Activated CD8-positive, alpha-beta T cell treated with anti-CD3 and anti-CD28 coated beads, Interleukin-2, amount 10 ng/mL, durations not matched to agents 7 days and 5 days (primary cell): ENCODE data around the gene LCN10. TPM values are rescaled to one million over a fixed set of nuclear protein-coding genes. Genes with fewer than 3 reads are reported as not detected.

Source experiments
- ATAC-seq: fragments of 150-1000 bp; cut with Tn5 transposase; one replicate; pipeline ENCODE4 v1.10.0; 2021; ENCODE audit warnings: moderate library complexity
- CTCF ChIA-PET: fragments of 350-600 bp; sonication (Branson Sonifier 250); formaldehyde crosslinking; loops from one replicate; lab custom pipeline; 2021; ENCODE audit warnings: antibody characterized with exemption; lab: Charles Lee
- POLR2A ChIA-PET: fragments of 350-600 bp; sonication (Branson Sonifier 250); formaldehyde crosslinking; loops from one replicate; lab custom pipeline; 2021; ENCODE audit warnings: antibody characterized with exemption; lab: Charles Lee
- DNase-seq: peaks from one replicate; pipeline ENCODE4 v3.0.0-alpha.2; 2020
- H3K27ac Mint-ChIP-seq: one replicate; pipeline ENCODE4 v1.8.0; 2021; ENCODE audit warnings: mild to moderate bottlenecking, mixed read lengths
- H3K27me3 Mint-ChIP-seq: one replicate; pipeline ENCODE4 v1.8.0; 2021; ENCODE audit warnings: low read depth, mixed read lengths
- H3K36me3 Mint-ChIP-seq: one replicate; pipeline ENCODE4 v1.8.0; 2021; ENCODE audit warnings: low read depth, mixed read lengths
- H3K4me1 Mint-ChIP-seq: one replicate; pipeline ENCODE4 v1.8.0; 2021; ENCODE audit warnings: low read depth, mixed read lengths
- H3K4me3 Mint-ChIP-seq: one replicate; pipeline ENCODE4 v1.8.0; 2021; ENCODE audit warnings: mild to moderate bottlenecking, mixed read lengths
- H3K9me3 Mint-ChIP-seq: one replicate; pipeline ENCODE4 v1.8.0; 2022; ENCODE audit warnings: mixed read lengths; ENCODE audit not compliant: insufficient read depth
- total RNA-seq, 2 experiments: library from RNA; stranded (reverse); gene quantifications; one replicate each; pipeline ENCODE4 v1.2.3, GENCODE V29; 2021

LCN10 gene
- total RNA-seq, 2 experiments from 2014 or later, result 1.8 to 2.4 TPM

GRCh38 chr9:136703276-136703860 lies 39.4 kb downstream of the LCN10 start:
- POLR2A ChIA-PET, result interaction anchor here (0.9 to 1.8 kb wide), 2 partner anchors 24 to 170 kb away, joined by 3 to 7 read pairs; no protein-coding TSS in a partner anchor
- Mint-ChIP-seq H3K9me3 (no peaks in the 10 kb centered on the region), H3K36me3 (no peaks in the 10 kb centered on the region), H3K4me3 (no peak overlapping the region), H3K27me3 (peaks cover 22% of the 10 kb centered on the region), H3K4me1 (peaks cover 27% of the 10 kb centered on the region), H3K27ac (no peak overlapping the region)
- no peak for DNase-seq
- CTCF ChIA-PET, result interaction anchor here (0.8 to 1.2 kb wide), 2 partner anchors 23 to 26 kb away, joined by 3 read pairs; no protein-coding TSS in a partner anchor
- ATAC-seq, result no peak

DNA sequence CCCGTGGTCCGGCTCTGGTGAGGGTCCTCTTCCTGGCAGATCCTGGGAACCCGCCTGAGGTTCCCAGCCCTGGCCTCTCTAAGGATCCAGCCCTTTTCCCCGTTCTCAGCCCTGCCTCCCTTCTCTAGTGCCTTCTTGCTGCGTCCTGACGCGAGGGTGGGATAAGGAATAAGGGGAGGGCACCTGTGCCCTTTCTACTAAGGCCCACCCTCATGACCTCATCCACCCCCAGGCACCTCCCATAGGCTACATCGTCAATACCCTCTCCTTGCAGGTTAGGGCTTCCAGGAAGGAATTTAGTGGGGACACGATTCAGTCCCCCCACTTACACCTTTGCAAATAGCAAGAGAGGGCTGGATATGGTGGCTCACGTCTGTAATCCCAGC lies 41.1 kb downstream of the LCN10 start:
- Mint-ChIP-seq H3K4me1 (peaks cover 34% of the 10 kb centered on the region), H3K27me3 (peaks cover 27% of the 10 kb centered on the region), H3K27ac (peak overlapping the region; percentile 92), H3K36me3 (no peaks in the 10 kb centered on the region), H3K4me3 (peak overlapping the region; percentile 78), H3K9me3 (no peaks in the 10 kb centered on the region)
- POLR2A ChIA-PET, result interaction anchor here (0.9 to 1.9 kb wide), 2 partner anchors 26 to 180 kb away, joined by 3 to 13 read pairs; no protein-coding TSS in a partner anchor
- CTCF ChIA-PET, result interaction anchor here (1.0 to 2.2 kb wide), 4 partner anchors 26 to 338 kb away, joined by 3 to 23 read pairs (median 6); partner anchors contain the start of gene DNLZ
- DNase-seq (no peak), ATAC-seq (no peak)

DNA sequence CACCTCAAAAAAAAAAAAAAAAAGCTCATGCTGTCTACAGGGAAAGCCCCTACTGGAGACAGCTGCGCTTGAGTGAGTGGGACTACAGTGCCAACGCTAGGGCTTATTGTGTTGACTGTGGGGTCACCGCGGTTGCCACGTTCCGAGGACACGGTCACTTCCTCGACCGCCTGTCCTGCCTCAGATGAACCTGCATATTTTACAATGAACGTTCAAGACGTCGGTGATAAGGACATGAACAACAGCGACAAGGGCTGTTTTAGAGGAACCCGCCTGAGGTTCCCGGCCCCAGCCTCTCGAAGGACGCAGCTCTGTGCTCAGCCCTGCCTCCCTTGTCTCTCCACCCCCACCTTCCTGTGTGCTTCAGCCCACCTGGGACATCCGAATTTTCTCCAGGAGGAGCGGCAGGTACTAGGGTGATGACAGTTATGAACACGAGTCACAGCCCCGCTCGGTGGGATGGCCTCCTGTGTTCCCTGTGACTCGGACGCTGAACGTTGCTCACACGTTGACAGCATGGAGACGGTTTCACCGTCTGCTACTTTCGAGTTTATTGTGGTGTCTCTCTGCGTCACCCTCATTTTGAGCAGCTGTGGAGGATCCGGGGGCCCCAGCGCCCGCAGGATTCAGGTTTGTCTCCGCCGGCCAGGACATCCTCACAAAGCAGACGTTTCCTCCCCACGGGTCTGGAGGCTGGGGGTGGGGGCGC lies 41.6 kb downstream of the LCN10 start:
- Mint-ChIP-seq H3K4me1 (peaks cover 39% of the 10 kb centered on the region), H3K36me3 (no peaks in the 10 kb centered on the region), H3K9me3 (no peaks in the 10 kb centered on the region), H3K27ac (peak overlapping the region; percentile 92), H3K27me3 (peaks cover 27% of the 10 kb centered on the region), H3K4me3 (peak overlapping the region; percentile 78)
- ATAC-seq, result peak; percentile 88
- ChIA-PET POLR2A (interaction anchor here (0.7 to 1.9 kb wide), 3 partner anchors 26 to 180 kb away, joined by 3 to 13 read pairs (median 3); no protein-coding TSS in a partner anchor), CTCF (interaction anchor here (0.7 to 2.2 kb wide), 6 partner anchors 27 to 337 kb away, joined by 3 to 23 read pairs (median 4); partner anchors contain the start of gene DNLZ)
- peak; percentile 78 for DNase-seq

DNA sequence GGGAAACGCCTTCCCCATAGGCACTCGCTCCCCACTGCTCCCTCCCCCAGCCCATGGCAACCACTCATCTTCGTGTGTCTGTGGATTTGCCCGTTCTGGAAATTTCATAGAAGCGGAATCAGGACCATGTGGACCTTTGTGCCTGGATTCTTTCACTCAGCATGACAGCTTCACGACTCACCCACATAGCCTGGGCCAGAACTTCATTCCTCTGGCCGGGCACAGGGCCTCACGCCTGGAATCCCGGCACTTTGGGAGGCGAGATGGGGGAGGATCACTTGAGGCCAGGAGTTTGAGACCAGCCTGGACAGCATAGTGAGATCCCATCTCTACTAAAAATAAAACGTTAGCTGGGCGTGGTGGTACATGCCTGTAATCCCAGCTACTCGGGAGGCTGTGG lies 42.4 kb downstream of the LCN10 start:
- DNase-seq (no peak), ATAC-seq (no peak)
- Mint-ChIP-seq H3K36me3 (no peaks in the 10 kb centered on the region), H3K4me3 (peak overlapping the region; percentile 78), H3K27ac (no peak overlapping the region), H3K27me3 (peaks cover 20% of the 10 kb centered on the region), H3K9me3 (no peaks in the 10 kb centered on the region), H3K4me1 (peaks cover 42% of the 10 kb centered on the region)
- ChIA-PET CTCF (interaction anchor here (0.7 to 1.9 kb wide), 4 partner anchors 27 to 216 kb away, joined by 3 to 23 read pairs (median 4); no protein-coding TSS in a partner anchor), POLR2A (interaction anchor here (0.7 to 1.9 kb wide), 2 partner anchors 27 to 62 kb away, joined by 3 to 13 read pairs; no protein-coding TSS in a partner anchor)

DNA sequence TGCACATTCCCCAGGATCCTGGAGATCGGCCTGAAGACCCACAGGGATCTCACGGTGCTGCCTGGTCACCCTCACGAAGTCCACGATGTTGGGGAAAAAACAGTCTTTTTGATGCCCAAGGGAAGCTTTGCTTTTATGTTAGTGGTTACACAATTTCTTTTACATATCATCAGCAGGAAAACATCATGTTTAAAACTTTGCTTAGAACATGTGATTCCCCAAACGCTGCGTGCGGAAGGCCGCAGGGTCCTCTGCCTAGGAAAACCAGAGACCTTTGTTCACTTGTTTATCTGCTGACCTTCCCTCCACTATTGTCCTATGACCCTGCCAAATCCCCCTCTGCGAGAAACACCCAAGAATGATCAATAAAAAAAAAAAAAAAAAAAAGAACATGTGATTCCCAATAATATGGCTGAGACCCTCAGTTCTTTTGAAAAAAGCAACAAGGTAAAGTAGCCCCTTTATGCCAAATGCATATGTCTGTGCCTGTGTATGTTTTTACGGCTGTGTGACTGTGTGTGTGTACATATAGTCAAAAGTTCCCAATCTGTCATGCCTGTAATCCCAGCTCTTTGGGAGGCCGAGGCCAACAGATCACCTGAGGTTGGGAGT lies 44.0 kb downstream of the LCN10 start:
- ChIA-PET POLR2A (interaction anchor here (3.2 kb wide), 1 partner anchor 29 kb away, joined by 18 read pairs; no protein-coding TSS in a partner anchor), CTCF (no interaction called here)
- peaks cover 17% of the 10 kb centered on the region for H3K27me3 Mint-ChIP-seq
- H3K4me1 Mint-ChIP-seq, result peaks cover 42% of the 10 kb centered on the region
- no peak overlapping the region for H3K27ac Mint-ChIP-seq
- H3K9me3 Mint-ChIP-seq, result no peaks in the 10 kb centered on the region
- no peak overlapping the region for H3K4me3 Mint-ChIP-seq
- H3K36me3 Mint-ChIP-seq, result no peaks in the 10 kb centered on the region
- DNase-seq, result no peak
- ATAC-seq, result no peak

- ChIA-PET POLR2A (interaction anchor here (0.7 to 3.2 kb wide), 3 partner anchors 10 to 258 kb away, joined by 3 to 18 read pairs (median 4); partner anchors contain the start of gene INPP5E), CTCF (no interaction called here)
- Mint-ChIP-seq H3K27me3 (peaks cover 17% of the 10 kb centered on the region), H3K4me1 (peaks cover 38% of the 10 kb centered on the region), H3K36me3 (no peaks in the 10 kb centered on the region), H3K4me3 (no peak overlapping the region), H3K27ac (no peak overlapping the region), H3K9me3 (no peaks in the 10 kb centered on the region)
- DNase-seq, result no peak
- ATAC-seq, result no peak
Measured at GRCh38 chr9:136697821-136698526, 44.8 kb downstream of the LCN10 start.

DNA sequence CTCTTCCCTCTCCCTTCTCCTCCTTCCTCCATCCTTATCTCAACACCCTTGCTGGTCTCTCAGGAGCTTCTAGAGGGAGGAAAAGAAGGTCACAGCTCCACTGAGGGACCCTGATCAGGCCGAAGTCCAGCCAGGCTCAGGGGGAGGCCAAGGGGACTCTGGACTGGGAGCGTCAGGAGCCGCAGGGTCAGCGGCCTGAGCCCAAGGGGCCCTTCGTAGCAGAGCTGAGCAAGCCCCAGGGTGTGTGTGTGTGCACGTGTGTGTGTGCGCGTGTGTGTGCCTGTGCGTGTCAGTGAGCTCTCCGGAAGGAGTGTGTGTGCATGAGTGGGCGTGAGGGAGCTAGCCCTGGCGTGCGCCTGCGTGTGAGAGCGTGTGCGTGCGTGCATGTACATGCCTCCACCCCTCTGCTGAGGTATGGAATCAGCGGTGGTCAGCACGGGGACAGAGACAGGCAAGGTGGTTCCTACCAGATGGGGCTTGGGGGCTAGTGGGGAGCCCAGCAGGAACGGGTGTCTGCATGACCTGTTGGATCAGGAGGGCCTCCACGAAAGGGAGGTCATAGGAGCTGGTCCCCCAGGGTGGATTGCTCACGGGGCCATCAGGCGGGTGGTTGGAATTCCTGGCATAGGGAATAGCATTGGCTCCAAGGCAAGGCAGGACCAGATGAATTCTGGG lies 45.5 kb downstream of the LCN10 start:
- ChIA-PET POLR2A (interaction anchor here (0.7 to 3.2 kb wide), 3 partner anchors 9 to 258 kb away, joined by 3 to 18 read pairs (median 4); partner anchors contain the start of gene INPP5E), CTCF (no interaction called here)
- Mint-ChIP-seq H3K4me1 (peaks cover 37% of the 10 kb centered on the region), H3K27ac (no peak overlapping the region), H3K36me3 (no peaks in the 10 kb centered on the region), H3K27me3 (peaks cover 17% of the 10 kb centered on the region), H3K9me3 (no peaks in the 10 kb centered on the region), H3K4me3 (no peak overlapping the region)
- ATAC-seq, result no peak
- DNase-seq, result no peak

DNA sequence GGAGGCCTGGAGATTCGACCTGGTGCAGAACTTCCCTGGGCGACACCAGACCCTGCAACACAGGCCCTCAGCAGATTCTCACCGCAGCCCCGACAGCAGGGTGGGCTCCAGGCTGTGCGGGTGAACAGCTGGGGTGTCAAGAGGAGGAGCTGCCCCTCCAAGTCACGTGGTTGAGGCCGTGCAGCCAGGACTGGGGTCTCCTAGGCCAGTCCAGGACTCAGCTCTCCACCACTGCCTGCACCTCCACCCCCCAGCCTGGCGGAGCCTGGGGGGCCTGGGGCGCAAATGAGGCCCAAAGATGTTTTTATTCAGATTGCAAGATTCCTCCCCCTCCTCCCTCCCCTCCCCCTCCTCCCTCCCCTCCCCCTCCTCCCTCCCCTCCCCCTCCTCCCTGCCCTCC lies 46.2 kb downstream of the LCN10 start:
- peaks cover 14% of the 10 kb centered on the region for H3K27me3 Mint-ChIP-seq
- H3K9me3 Mint-ChIP-seq, result no peaks in the 10 kb centered on the region
- ChIA-PET POLR2A (interaction anchor here (0.6 to 3.2 kb wide), 3 partner anchors 8 to 32 kb away, joined by 3 to 18 read pairs (median 3); no protein-coding TSS in a partner anchor), CTCF (interaction anchor here (0.9 to 2.0 kb wide), 2 partner anchors 9 to 30 kb away, joined by 3 to 6 read pairs; no protein-coding TSS in a partner anchor)
- no peak overlapping the region for H3K27ac Mint-ChIP-seq
- no peak overlapping the region for H3K4me3 Mint-ChIP-seq
- H3K4me1 Mint-ChIP-seq, result peaks cover 33% of the 10 kb centered on the region
- ATAC-seq, result no peak
- DNase-seq, result no peak
- no peaks in the 10 kb centered on the region for H3K36me3 Mint-ChIP-seq

DNA sequence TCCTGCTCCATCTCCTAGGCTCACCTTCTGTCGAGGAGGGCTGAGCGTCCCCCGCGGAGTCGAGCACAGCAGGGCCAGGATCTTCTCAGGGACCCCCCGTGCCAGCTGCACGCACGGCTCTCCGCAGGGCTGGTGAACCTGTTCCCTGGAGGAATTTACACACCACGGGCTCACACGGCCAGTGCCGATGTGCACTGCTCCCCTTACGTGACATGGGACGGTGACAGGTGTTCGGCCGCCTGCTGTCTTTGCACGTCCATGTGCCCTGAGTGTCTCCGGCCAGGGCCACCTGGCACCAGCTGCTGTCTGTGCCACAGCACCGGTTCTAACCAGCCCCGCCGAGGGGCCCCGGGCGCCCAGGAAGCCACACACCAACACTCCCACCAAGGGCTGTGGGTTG lies 46.8 kb downstream of the LCN10 start:
- Mint-ChIP-seq H3K4me1 (peaks cover 28% of the 10 kb centered on the region), H3K4me3 (no peak overlapping the region), H3K27me3 (peaks cover 14% of the 10 kb centered on the region), H3K27ac (no peak overlapping the region), H3K9me3 (no peaks in the 10 kb centered on the region), H3K36me3 (no peaks in the 10 kb centered on the region)
- ATAC-seq (peak; percentile 13), DNase-seq (no peak)
- ChIA-PET POLR2A (interaction anchor here (0.6 to 3.2 kb wide), 2 partner anchors 9 to 32 kb away, joined by 3 to 18 read pairs; no protein-coding TSS in a partner anchor), CTCF (interaction anchor here (0.9 to 2.0 kb wide), 2 partner anchors 8 to 31 kb away, joined by 3 to 6 read pairs; no protein-coding TSS in a partner anchor)

GRCh38 chr9:136695435-136695895 lies 47.3 kb downstream of the LCN10 start:
- peaks cover 14% of the 10 kb centered on the region for H3K27me3 Mint-ChIP-seq
- no peaks in the 10 kb centered on the region for H3K9me3 Mint-ChIP-seq
- H3K36me3 Mint-ChIP-seq, result no peaks in the 10 kb centered on the region
- H3K27ac Mint-ChIP-seq, result no peak overlapping the region
- CTCF ChIA-PET, result interaction anchor here (2.0 kb wide), 1 partner anchor 31 kb away, joined by 6 read pairs; no protein-coding TSS in a partner anchor
- POLR2A ChIA-PET, result no interaction called here
- peaks cover 23% of the 10 kb centered on the region for H3K4me1 Mint-ChIP-seq
- DNase-seq (no peak), ATAC-seq (no peak)
- no peak overlapping the region for H3K4me3 Mint-ChIP-seq
